AG09309 (cell line): ENCODE data around the gene BPIFA3.

Source experiments
- DNase-seq: peaks from one replicate; pipeline ENCODE4 v3.0.0-alpha.2; 2010; ENCODE audit warnings: low read depth
- H3K4me3 ChIP-seq: 2 replicates; pipeline ENCODE4 v1.5.1; 2011; ENCODE audit warnings: mild to moderate bottlenecking, low read depth, low read length, moderate library complexity; ENCODE audit not compliant: control insufficient read depth
- TF ChIP-seq, protein P1 (sequence below): IDR thresholded peaks from 2 replicates; pipeline ENCODE4 v1.5.1; 2011; ENCODE audit warnings: mild to moderate bottlenecking, low read depth, low read length, inconsistent platforms; ENCODE audit not compliant: insufficient read depth, control insufficient read depth; ENCODE audit errors: missing control alignments

BPIFA3 gene

GRCh38 chr20:33239979-33240736, 23.0 kb downstream of the BPIFA3 start:
- no peak overlapping the region for H3K4me3 ChIP-seq
- TF ChIP-seq, protein P1, sequence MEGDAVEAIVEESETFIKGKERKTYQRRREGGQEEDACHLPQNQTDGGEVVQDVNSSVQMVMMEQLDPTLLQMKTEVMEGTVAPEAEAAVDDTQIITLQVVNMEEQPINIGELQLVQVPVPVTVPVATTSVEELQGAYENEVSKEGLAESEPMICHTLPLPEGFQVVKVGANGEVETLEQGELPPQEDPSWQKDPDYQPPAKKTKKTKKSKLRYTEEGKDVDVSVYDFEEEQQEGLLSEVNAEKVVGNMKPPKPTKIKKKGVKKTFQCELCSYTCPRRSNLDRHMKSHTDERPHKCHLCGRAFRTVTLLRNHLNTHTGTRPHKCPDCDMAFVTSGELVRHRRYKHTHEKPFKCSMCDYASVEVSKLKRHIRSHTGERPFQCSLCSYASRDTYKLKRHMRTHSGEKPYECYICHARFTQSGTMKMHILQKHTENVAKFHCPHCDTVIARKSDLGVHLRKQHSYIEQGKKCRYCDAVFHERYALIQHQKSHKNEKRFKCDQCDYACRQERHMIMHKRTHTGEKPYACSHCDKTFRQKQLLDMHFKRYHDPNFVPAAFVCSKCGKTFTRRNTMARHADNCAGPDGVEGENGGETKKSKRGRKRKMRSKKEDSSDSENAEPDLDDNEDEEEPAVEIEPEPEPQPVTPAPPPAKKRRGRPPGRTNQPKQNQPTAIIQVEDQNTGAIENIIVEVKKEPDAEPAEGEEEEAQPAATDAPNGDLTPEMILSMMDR: no peak
- DNase-seq: no peak

GRCh38 chr20:33240923-33241322, 23.8 kb downstream of the BPIFA3 start:
- H3K4me3 ChIP-seq: no peak overlapping the region
- DNase-seq: no peak
- TF ChIP-seq, protein P1: no peak

DNA sequence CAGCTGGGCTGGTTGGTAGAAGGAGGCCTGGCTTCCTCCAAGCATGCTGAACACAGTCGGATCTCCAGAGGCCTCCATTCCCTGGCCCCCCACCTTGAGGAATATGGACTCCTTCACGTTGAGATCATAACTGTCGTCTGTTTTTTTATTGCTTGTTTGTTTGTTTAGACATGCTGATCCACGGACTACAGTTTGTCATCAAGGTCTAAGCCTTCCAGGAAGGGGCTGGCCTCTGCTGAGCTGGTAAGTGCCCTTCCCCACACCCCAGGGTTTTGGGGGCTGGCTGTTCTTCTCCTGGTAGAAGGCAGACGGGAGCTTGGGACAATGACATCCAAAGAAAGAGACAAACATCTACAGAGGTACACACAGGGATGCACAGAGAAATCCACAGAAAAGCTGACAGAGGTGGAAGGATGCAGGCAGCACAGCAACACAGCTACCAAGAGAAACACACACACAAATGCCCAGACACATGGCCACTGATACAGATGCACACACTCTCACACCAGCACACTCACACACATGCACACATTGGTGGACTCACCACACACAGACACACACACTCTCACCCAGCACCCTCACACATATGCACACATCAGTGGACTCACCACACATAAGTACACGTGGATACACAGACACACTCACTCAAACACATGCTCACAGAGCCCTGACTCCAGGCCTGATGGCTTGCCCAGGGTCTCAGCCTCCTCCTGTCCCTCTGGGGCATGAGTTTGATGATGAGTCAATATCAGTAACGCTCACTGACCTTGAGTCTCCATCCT, 25.4 kb downstream of the BPIFA3 start:
- TF ChIP-seq, protein P1: no peak
- DNase-seq: no peak
- H3K4me3 ChIP-seq: no peak overlapping the region

- H3K4me3 ChIP-seq: no peak overlapping the region
- TF ChIP-seq, protein P1: no peak
- no peak for DNase-seq
These were observed 28.9 kb downstream of the BPIFA3 start for GRCh38 chr20:33246077-33246476.

GRCh38 chr20:33249456-33249855, 32.3 kb downstream of the BPIFA3 start:
- DNase-seq: no peak
- TF ChIP-seq, protein P1: no peak
- no peak overlapping the region for H3K4me3 ChIP-seq

DNA sequence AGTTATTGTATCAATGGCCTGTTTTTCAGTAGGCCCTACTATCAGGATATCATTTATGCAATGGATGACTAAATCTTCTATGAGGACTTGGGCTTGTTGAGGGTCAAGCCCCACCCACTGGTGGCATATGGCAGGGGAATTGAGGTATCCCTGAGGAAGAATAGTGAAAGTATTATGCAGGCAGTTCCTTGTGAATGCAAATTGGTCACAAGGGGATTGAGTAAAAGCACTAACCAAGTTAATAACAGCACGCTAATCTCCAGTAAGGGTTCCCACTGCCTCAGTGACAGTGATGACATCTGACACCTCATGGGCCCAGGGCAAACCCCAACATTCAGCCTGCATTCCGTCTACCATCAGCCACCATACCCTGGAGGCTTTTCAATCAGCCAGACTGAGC, 33.5 kb downstream of the BPIFA3 start:
- H3K4me3 ChIP-seq: no peak overlapping the region
- TF ChIP-seq, protein P1: no peak
- no peak for DNase-seq
